Ascending aorta (tissue), 2 donors: ENCODE results near the gene DNAJB14. TPM values are rescaled to one million over a fixed set of nuclear protein-coding genes. Genes with fewer than 3 reads are reported as not detected.

Experiments used
- DNase-seq, 2 donors: peaks; one replicate each; pipeline ENCODE4 v3.0.0-alpha.2; 2019; ENCODE audit warnings: low spot score in 2 of 2
- H3K27ac ChIP-seq, 2 donors: fragments of 200-600 bp; sonication (generic); one replicate each; pipeline ENCODE4 v1.5.1; 2016 to 2017; ENCODE audit warnings: mild to moderate bottlenecking in 1 of 2
- H3K27me3 ChIP-seq: fragments of 200-600 bp; sonication (generic); one replicate; pipeline ENCODE4 v1.5.1; 2017
- H3K36me3 ChIP-seq, 2 donors: fragments of 200-600 bp; sonication (generic); one replicate each; pipeline ENCODE4 v1.5.1; 2016
- H3K4me1 ChIP-seq, 2 donors: fragments of 200-600 bp; sonication (generic); one replicate each; pipeline ENCODE4 v1.5.1; 2016 to 2017; ENCODE audit warnings: mild to moderate bottlenecking in 1 of 2
- H3K4me3 ChIP-seq, 2 donors: fragments of 200-600 bp; sonication (generic); one replicate each; pipeline ENCODE4 v1.5.1; 2016 to 2017; ENCODE audit warnings: mild to moderate bottlenecking in 1 of 2
- H3K9me3 ChIP-seq, 2 donors: fragments of 200-600 bp; sonication (generic); one replicate each; pipeline ENCODE4 v1.5.1; 2016
- intact Hi-C: fragments of 100-400 bp; cut with DNase I; formaldehyde crosslinking; loops from one replicate; pipeline ENCODE4 v1.15.1; 2023
- total RNA-seq: library from RNA; depleted of rRNA; stranded (reverse); fragments of >200 nt; gene quantifications from one replicate; pipeline ENCODE4 v1.1.0, GENCODE V29; 2016
- TF ChIP-seq, protein P1 (sequence below), 3 experiments: fragments of 200-600 bp in 2 of 3; fragments of 450-650 bp in 1 of 3; sonication (generic) in 2 of 3; IDR thresholded peaks; one replicate each; pipeline ENCODE4 v1.5.1; 2016 to 2019; ENCODE audit warnings: antibody characterized with exemption in 3 of 3, mild to moderate bottlenecking in 1 of 3, moderate library complexity in 1 of 3

Gene DNAJB14
- total RNA-seq, 1 donor from 2014 or later: 15.5 TPM

DNA sequence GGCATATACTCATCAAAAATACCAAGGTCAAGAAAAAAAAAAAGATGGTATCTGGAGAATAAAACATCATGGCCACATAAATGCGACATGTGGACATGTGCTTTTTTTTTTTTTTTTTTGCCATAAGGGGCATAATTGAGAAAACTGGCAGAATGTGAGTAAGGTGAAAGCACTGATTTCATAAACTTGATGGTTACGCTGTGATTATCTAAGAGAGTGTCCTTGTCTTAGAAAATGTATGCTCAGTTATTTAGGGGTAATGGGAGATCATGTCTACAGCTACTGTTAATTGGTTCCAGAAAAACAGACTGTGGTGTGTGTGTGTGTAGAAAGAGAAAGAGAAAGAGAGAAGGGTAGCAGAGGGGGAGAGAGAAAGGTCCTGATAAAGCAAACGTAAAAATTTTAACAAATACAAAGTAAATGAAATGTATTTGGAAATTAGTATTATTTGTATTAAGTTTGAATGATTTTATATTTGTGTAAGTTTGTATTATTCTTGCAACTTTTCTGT lies 8.1 kb downstream of the DNAJB14 start:
- peaks cover 11 to 25% of the 10 kb centered on the region in 2 donors for H3K9me3 ChIP-seq
- intact Hi-C loops: no loop called here
- TF ChIP-seq, protein P1, sequence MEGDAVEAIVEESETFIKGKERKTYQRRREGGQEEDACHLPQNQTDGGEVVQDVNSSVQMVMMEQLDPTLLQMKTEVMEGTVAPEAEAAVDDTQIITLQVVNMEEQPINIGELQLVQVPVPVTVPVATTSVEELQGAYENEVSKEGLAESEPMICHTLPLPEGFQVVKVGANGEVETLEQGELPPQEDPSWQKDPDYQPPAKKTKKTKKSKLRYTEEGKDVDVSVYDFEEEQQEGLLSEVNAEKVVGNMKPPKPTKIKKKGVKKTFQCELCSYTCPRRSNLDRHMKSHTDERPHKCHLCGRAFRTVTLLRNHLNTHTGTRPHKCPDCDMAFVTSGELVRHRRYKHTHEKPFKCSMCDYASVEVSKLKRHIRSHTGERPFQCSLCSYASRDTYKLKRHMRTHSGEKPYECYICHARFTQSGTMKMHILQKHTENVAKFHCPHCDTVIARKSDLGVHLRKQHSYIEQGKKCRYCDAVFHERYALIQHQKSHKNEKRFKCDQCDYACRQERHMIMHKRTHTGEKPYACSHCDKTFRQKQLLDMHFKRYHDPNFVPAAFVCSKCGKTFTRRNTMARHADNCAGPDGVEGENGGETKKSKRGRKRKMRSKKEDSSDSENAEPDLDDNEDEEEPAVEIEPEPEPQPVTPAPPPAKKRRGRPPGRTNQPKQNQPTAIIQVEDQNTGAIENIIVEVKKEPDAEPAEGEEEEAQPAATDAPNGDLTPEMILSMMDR (IDR thresholded peaks at IDR 0.05): no peak

DNA sequence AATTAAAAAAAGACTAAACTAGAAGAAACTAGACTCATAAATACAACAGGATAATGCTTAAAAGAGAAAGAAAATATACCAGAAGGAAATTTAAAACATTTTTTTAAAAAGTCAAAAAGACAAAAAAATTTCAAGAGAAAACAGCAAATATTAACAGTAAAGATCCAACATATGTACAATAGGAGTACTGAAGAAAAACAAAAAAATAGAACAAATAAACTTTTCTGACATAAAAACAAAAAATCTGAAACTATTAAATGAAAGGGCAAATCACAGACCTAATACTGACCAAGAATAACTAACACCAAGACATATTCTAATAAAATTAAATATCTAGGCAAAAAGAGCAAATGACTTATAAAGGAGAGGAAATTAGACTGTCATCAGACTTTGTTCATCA lies 11.5 kb downstream of the DNAJB14 start:
- Histone ChIP-seq H3K9me3 (peaks cover 11 to 25% of the 10 kb centered on the region in 2 donors), H3K27ac (no peak overlapping the region), H3K36me3 (peaks cover 0 to 22% of the 10 kb centered on the region in 2 donors), H3K4me1 (no peaks in the 10 kb centered on the region), H3K4me3 (no peak overlapping the region), H3K27me3 (no peaks in the 10 kb centered on the region)
- intact Hi-C loops: no loop called here
- TF ChIP-seq, protein P1 (IDR thresholded peaks at IDR 0.05): no peak
- no peak for DNase-seq

More for the DNA sequence above, 8.1 kb downstream of the DNAJB14 start:
- Histone ChIP-seq H3K36me3 (peaks cover 0 to 15% of the 10 kb centered on the region in 2 donors), H3K4me3 (no peak overlapping the region), H3K27me3 (no peaks in the 10 kb centered on the region), H3K27ac (no peak overlapping the region), H3K4me1 (peaks cover 0 to 3% of the 10 kb centered on the region in 2 donors)
- DNase-seq: no peak

DNA sequence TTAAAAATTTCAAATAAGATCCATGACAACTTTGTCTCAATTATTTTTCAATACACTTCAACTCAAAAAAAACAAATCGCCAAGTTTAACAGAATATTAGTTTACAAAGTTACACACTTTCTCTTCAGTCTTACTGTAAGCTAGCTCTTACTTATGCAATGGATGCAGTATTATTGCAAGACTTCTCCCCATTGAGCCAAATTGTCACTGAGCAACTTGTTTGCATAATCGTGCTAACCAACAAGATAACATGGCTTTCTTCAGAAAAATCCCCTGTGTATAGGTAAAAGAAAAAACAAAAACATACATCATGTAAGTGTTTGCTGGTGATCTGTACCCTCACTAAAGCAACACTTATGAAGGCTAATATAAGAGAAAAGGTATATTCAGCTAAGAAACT lies 18.9 kb downstream of the DNAJB14 start:
- H3K27me3 ChIP-seq: no peaks in the 10 kb centered on the region
- no peak overlapping the region for H3K27ac ChIP-seq
- H3K4me3 ChIP-seq: no peak overlapping the region
- DNase-seq: no peak
- TF ChIP-seq, protein P1 (IDR thresholded peaks at IDR 0.05): no peak
- peaks cover 8 to 29% of the 10 kb centered on the region in 2 donors for H3K36me3 ChIP-seq
- no peaks in the 10 kb centered on the region for H3K9me3 ChIP-seq
- H3K4me1 ChIP-seq: no peaks in the 10 kb centered on the region
- intact Hi-C loops: no loop called here

DNA sequence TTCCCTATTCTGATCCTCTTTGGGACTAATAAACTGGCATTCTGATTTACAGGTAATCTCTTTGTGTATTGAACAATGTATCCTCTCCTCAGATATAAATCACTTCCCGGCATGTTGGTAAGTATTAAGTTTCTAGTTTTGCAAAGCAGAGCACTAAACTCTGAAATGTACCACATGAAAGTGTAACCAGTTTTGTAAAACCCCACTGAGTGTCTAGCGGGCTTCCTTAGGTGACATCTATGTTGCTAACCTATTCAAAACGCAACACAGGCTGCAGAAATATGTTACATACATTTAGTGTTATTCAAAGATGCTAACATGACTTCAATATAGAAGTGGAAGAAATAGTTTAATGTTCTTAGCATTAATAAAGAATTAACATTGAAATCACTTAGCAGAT lies 25.2 kb downstream of the DNAJB14 start:
- intact Hi-C loops: no loop called here
- no peak overlapping the region for H3K27ac ChIP-seq
- H3K36me3 ChIP-seq: peaks cover 8 to 29% of the 10 kb centered on the region in 2 donors
- no peaks in the 10 kb centered on the region for H3K27me3 ChIP-seq
- no peak for DNase-seq
- H3K4me3 ChIP-seq: no peak overlapping the region
- TF ChIP-seq, protein P1 (IDR thresholded peaks at IDR 0.05): no peak
- H3K4me1 ChIP-seq: no peaks in the 10 kb centered on the region
- H3K9me3 ChIP-seq: no peaks in the 10 kb centered on the region

DNA sequence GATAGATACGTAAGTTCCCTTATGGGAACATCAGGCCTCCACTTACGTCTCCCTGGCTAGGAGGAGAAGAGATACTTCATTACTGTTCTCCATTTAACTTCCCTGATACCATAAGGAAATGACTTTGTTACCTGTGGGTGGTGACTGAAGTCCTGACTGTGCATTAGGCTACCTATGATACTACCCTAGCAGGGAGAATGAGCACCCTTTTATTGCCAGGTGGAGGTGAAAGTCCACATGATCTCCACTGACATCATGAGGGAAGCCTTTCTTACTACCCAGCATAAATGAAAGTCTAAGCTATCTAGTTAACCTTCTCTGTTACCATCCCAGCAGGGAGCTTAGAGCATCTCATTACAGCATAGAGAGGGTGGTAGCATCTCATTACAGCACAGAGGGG lies 27.8 kb downstream of the DNAJB14 start:
- H3K36me3 ChIP-seq: peaks cover 5 to 43% of the 10 kb centered on the region in 2 donors

More for the DNA sequence above, 27.8 kb downstream of the DNAJB14 start:
- intact Hi-C loops: no loop called here
- H3K9me3 ChIP-seq: no peaks in the 10 kb centered on the region
- TF ChIP-seq, protein P1 (IDR thresholded peaks at IDR 0.05): no peak
- no peaks in the 10 kb centered on the region for H3K27me3 ChIP-seq
- no peak overlapping the region for H3K27ac ChIP-seq
- H3K4me1 ChIP-seq: no peaks in the 10 kb centered on the region
- H3K4me3 ChIP-seq: no peak overlapping the region
- DNase-seq: no peak
